ENCODE measurements around the gene MSH4. TPM values are rescaled to one million over a fixed set of nuclear protein-coding genes. Genes with fewer than 3 reads are reported as not detected.
A peak's percentile ranks its signal among the peaks of the same experiment; 100 is the strongest.
"Not testable (repeated sequence)": the region's sequence is repeated elsewhere in the genome, so short reads cannot be mapped to it uniquely, and the experiment has no call there.

The MSH4 gene
- polyA plus RNA-seq (2013, experiment 1 of 2; ENCODE audit: insufficient read length): not detected
- polyA plus RNA-seq (2013, experiment 2 of 2; ENCODE audit: insufficient read length): 0.07 TPM

DNA sequence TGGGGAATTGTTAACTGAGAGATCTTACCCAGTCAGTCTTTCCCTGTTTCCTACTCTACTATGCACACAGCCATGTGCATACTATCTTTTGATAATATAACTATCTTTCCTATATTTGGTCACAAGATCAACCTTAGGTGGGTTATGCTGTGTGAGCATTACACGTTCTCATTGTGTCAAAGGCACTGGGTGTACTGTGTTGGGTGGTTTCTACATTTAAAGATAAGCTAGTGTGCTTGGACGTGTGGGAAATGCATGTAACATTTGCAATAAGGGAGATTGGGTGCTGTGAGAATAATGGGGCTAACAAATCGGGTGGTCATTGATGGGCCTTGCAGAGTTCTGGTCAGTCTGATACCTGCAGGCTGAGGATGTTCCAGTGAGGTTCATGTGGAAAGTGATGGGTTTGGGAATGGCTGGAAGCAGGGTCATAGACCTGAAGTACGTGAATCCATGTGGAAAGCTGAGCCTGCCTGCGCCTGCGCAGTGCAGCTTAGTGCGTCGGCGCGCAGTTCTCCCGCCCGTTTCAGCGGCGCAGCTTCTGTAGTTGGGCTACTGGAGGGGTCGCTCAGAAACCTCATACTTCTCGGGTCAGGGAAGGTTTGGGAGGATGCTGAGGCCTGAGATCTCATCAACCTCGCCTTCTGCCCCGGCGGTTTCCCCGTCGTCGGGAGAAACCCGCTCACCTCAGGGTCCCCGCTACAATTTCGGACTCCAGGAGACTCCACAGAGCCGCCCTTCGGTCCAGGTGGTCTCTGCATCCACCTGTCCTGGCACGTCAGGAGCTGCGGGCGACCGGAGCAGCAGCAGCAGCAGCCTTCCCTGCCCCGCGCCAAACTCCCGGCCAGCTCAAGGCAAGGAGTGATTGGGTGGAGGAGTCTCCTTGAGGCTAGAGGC is at the start of gene MSH4:
TSS of gene MSH4 (plus strand) at position 507 of the 897 bp plus-strand sequence. CDS start at position 611, 104 bp downstream.
- peak; percentile 10 for DNase-seq

- DNase-seq: not testable (repeated sequence)
Observed at GRCh38 chr1:75757210-75757609, 39.5 kb upstream of the MSH4 start.

GRCh38 chr1:75758543-75758942 is 38.1 kb upstream of the MSH4 start:
- not testable (repeated sequence) for DNase-seq

GRCh38 chr1:75764057-75764655 is 32.5 kb upstream of the MSH4 start:
- DNase-seq: no peak

GRCh38 chr1:75765697-75766355 is 30.9 kb upstream of the MSH4 start:
- DNase-seq: peak; percentile 90

- DNase-seq: peak; percentile 31
Observed at GRCh38 chr1:75768016-75768415, 28.7 kb upstream of the MSH4 start.

- no peak for DNase-seq
Observed at GRCh38 chr1:75770761-75771160, 25.9 kb upstream of the MSH4 start.

GRCh38 chr1:75771978-75772377 is 24.7 kb upstream of the MSH4 start:
- DNase-seq: no peak

DNA sequence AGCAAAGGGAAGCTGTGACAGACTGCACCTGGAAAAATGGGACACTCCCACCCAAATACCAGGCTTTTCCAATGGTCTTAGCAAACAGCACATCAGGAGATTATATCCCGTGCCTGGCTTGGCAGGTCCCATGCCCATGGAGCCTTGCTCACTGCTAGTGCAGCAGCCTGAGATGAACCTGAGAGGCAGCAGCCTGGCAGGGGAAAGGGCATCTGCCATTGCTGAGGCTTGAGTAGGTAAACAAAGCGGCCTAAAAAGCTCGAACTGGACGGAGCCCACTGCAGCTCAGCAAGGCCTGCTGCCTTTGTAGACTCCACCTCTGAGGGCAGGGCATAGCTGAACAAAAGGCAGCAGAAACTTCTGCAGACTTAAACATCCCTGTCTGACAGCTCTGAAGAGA is 18.9 kb upstream of the MSH4 start:
- not testable (repeated sequence) for DNase-seq

DNA sequence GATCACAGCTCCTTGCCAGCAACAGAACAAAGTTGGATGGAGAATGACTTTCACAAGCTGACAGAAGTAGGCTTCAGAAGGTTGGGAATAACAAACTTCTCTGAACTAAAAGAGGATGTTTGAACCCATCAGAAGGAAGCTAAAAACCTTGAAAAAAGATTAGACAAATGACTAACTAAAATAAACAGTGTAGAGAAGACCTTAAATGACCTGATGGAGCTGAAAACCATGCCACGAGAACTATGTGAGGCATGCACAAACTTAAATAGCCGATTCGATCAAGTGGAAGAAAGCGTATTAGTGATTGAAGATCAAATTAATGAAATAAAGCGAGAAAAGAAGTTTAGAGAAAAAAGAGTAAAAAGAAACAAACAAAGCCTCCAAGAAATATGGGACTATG is 18.0 kb upstream of the MSH4 start:
- DNase-seq: not testable (repeated sequence)

DNA sequence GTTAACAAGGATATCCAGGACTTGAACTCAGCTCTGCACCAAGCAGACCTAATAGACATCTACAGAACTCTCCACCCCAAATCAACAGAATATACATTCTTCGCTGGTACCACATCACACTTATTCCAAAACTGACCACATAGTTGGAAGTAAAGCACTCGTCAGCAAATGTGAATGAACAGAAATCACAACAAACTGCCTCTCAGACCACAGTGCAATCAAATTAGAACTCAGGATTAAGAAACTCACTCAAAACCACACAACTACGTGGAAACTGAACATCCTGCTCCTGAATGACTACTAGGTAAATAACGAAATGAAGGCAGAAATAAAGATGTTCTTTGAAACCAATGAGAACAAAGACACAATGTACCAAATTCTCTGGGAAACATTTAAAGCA is 16.5 kb upstream of the MSH4 start:
- DNase-seq: not testable (repeated sequence)

DNA sequence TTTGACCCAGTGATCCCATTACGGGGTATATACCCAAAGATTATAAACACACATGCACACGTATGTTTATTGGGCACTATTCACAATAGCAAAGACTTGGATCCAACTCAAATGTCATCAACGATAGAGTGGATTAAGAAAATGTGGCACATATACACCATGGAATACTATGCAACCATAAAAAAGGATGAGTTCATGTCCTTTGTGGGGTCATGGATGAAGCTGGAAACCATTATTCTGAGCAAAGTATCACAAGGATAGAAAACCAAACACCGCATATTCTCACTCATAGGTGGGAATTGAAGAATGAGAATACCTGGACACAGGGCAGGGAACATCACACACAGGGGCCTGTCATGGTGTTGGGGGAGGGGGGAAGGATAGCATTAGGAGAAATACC is 12.8 kb upstream of the MSH4 start:
- DNase-seq: not testable (repeated sequence)

DNA sequence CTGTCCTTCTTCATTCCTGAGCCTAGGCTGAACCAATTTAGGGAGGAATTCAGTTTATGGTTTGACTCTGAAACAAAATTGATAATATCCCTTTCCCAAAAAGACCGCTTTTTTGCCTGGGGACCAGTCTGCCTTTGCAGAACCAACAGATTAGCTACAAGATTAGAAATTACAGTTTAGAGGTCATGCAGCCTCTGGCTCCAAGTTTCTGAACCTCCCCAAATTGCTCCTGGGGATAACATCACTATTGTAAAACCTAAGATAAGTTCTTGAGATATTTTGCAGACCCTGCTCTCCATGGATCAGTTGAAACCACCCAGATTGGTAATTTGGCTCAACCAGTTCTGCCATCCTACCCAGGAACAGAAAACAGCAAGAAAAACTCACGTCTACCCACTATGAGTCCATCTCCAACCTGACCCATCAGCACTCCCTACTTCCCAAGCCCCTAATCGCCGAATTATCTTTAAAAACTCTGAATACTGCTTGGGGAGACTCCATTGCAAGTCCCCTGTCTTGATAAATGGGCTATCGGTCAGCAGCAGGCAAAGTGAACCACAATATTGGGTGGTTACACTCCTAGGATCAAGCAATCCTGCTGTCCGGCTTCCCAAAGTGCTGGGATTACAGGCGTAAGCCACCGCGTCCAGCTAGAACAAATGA is 11.2 kb upstream of the MSH4 start:
- no peak for DNase-seq

- DNase-seq: peak; percentile 96
Observed at GRCh38 chr1:75785983-75786853, 10.5 kb upstream of the MSH4 start, which contains the start of gene RABGGTB. Gene RABGGTB (plus strand): TSS chr1:75786256. CDS start chr1:75786272, 16 bp downstream.

- DNase-seq: no peak
Observed at GRCh38 chr1:75786901-75787493, 9.7 kb upstream of the MSH4 start.

GRCh38 chr1:75787524-75787923 is 9.2 kb upstream of the MSH4 start:
- no peak for DNase-seq

DNA sequence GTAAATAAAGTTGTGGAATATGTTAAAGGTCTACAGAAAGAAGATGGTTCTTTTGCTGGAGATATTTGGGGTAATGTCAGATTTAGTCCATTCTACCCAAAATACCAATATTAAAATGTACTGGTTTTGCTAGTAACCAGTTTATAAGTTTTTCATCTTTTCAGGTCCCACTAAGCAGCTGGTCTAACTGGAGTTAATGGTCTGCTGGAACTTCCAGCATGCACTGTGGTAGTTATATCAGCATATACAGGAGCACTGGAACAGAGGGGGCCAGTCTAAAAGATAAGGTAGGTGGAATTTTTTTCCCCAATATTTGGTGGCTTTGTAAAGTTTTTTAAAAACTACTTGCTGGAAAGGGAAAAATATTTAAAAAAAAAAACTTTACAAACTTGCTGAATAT is 6.7 kb upstream of the MSH4 start:
- DNase-seq: no peak

DNA sequence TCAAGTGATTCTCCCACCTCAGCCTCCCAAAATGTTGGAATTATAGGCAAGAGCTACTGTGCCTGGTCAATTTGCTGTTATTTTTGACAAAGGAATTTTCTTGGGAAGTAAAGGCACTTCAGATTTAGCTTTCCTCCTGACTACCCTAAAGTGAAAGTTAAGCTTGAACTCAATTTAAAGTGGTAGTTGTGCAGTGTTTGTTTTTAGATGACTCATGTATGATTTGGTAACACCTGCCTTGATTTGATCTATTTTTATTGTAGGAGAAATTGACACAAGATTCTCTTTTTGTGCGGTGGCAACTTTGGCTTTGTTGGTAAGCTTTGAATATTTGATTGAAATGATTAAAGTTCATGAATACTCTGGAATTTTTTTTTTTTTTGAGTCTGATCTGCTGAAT is 5.7 kb upstream of the MSH4 start:
- no peak for DNase-seq

DNA sequence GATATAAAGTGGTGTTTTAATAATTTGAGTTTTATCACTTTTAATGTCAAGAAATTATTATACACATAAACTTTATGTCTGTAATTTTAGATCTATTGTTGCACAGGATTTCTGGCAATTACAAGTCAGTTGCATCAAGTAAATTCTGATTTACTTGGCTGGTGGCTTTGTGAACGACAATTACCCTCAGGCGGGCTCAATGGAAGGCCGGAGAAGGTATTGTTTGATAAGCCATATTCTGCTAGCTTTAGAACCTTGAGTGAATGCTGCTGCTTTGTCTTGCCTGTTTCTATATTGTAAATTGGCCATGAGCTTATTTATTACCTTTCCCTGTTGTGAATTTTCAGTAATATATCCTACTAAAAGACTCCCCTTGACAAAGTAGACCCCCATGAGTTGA is 4.6 kb upstream of the MSH4 start:
- no peak for DNase-seq

GRCh38 chr1:75794382-75794781 is 2.3 kb upstream of the MSH4 start:
- DNase-seq: no peak

GRCh38 chr1:75795703-75796193 is 934 bp upstream of the MSH4 start:
- peak; percentile 15 for DNase-seq
